Activated T-helper 1 cell treated with Interleukin-2 at 50 U/mL for 16 hours (primary cell): Measurements from ENCODE around the gene GDPD5.

ENCODE experiments used
- DNase-seq: peaks from one replicate; pipeline ENCODE4 v3.0.0-alpha.2; 2020; ENCODE audit warnings: low read depth

The GDPD5 gene

GRCh38 chr11:75445315-75445953 lies 80.3 kb downstream of the GDPD5 start:
- peak; percentile 50 for DNase-seq

DNA sequence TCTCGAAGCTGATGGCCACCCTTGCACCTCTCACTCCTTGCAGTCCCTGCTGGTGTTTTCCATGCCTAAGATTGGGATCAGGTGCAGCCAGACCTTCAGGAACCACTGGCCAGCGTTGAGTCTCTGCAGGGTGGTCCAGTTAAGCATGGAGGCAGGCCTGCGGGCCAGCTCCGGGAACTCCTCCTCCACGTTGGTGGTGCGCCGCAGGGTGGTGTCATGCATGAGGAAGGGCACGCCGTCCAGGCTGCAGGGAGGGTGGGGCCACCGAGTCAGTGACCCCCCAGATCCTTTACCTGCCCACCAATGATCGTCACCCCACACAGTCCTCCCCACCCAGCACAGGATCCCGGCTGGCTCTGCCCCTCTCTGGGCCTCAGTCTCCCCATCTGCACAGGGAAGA lies 82.7 kb downstream of the GDPD5 start:
- DNase-seq, result no peak

- DNase-seq, result no peak
These were observed 83.4 kb downstream of the GDPD5 start for GRCh38 chr11:75442161-75442885.

DNA sequence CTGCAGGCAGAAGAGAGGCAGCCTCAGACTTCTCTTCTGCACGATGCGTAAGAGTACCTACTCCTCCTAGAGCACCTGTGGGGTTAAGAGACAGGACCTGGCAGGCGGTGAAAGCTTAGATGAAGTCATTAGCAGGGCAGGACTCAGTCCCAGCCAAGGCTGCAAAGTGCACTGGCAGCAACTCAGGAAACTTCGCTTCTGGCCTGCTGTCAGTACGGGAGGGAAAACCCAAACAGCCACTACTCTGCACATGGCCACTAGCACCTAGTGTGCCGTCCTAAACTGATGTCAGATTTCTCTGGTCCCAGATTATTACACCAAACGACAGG lies 84.0 kb downstream of the GDPD5 start:
- no peak for DNase-seq

DNA sequence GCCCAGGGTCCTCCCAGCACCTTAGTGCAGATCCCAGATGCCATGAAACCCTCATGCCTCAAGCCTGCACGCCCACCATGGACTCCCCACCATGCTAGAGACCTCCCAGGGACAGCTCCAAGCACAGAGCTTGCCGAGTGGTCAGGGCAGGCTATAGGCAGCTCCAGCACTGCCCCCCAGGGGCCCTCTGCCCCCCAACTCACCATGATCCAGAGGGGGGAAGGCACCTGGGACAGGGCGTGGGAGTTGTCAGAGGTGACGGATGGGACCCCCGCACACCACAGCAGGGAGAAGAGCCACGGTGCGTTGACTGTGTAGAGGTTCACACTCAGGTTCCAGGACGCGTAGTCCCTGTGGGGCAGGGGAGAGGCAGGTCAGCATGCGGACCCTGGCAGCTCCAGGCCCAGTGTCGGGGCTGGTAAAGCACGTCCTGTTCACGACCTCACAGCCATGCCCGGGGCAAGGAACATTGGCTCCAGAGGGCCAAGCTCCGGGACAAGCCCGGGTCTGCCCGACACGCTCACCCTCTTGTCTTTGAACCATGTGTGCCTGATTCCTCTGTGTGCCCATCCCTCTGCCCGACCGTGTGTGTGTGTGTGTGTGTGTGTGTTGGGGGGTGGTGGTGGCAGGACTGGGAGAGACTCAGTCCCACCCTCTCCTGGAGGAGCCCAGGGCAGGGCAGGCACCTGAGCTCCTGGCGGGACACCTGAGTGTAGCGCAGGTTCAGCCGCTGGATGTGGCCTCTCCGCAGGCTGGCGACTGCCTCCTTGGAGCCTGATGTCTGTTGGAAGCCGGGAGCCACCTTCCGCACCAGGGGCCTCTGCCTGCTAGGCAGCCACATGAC lies 84.6 kb downstream of the GDPD5 start:
- no peak for DNase-seq

- no peak for DNase-seq
These were observed 86.1 kb downstream of the GDPD5 start for GRCh38 chr11:75439495-75440120.

- DNase-seq, result no peak
These were observed 86.7 kb downstream of the GDPD5 start for GRCh38 chr11:75439026-75439425.

GRCh38 chr11:75437966-75438659 lies 87.6 kb downstream of the GDPD5 start:
- no peak for DNase-seq

- no peak for DNase-seq
These were observed 88.9 kb downstream of the GDPD5 start for GRCh38 chr11:75436806-75437205.

- no peak for DNase-seq
These were observed 90.2 kb downstream of the GDPD5 start for GRCh38 chr11:75435571-75435925.

DNA sequence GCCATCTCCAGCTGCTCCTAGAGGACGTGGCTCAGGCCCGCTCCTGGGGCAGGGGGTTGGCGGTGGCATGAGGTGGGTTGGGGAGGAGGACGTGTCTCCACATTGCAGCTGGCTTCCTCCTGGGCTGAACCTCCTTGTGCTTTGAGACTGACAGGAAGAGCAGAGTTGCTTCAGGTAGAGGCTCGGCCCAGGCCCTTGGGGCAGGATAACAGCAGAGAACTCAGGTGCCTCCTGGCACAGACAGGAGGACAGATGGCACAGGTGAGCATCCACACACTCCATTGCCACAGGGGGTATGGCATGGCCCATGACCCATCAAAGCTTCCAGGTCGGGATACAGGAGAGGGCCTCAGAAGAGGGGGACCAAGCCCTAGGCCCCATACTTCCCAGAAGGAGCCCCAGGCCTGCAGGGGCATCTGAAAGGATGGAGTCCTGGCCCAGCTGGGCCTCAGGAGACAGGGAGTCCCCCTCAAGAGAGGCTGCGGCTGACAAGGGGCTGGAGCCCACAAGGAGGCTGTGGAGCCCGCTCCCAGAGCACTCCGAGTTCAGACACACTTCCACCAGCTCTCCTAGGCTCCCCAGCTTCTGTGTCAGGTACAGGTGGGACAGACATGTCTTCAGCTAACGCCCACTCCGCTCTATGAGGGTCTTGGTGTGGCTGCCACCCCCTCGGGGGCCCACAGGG lies 90.7 kb downstream of the GDPD5 start:
- DNase-seq, result no peak

GRCh38 chr11:75434051-75434450 lies 91.7 kb downstream of the GDPD5 start:
- no peak for DNase-seq

DNA sequence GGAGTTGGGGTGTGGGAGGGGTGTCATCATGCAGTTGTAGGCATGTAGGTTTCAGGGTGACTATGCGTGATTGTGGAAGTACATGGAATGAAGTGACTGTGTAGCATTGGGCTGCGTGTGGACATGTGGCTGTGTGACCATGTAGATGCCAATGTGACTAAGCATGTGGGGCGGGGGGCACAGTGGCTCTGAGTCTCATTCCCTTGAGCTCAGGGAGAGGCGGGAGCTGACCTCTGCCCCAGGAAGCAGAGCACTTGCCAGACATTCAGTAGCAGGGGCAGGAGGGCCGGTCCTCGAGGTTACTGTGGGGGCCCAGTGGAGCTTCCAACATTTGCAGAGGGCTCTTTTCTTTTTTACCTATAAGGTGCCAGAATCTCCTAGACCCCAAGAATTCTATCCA lies 92.3 kb downstream of the GDPD5 start:
- no peak for DNase-seq

- no peak for DNase-seq
These were observed 92.8 kb downstream of the GDPD5 start, which contains the start of gene KLHL35 for GRCh38 chr11:75432911-75433321. KLHL35 (minus strand) TSS chr11:75433203; CDS start chr11:75430629, 2,574 bp downstream.

- DNase-seq, result no peak
These were observed 93.9 kb downstream of the GDPD5 start for GRCh38 chr11:75431533-75432525.

GRCh38 chr11:75430714-75431532 lies 94.8 kb downstream of the GDPD5 start:
- DNase-seq, result no peak

DNA sequence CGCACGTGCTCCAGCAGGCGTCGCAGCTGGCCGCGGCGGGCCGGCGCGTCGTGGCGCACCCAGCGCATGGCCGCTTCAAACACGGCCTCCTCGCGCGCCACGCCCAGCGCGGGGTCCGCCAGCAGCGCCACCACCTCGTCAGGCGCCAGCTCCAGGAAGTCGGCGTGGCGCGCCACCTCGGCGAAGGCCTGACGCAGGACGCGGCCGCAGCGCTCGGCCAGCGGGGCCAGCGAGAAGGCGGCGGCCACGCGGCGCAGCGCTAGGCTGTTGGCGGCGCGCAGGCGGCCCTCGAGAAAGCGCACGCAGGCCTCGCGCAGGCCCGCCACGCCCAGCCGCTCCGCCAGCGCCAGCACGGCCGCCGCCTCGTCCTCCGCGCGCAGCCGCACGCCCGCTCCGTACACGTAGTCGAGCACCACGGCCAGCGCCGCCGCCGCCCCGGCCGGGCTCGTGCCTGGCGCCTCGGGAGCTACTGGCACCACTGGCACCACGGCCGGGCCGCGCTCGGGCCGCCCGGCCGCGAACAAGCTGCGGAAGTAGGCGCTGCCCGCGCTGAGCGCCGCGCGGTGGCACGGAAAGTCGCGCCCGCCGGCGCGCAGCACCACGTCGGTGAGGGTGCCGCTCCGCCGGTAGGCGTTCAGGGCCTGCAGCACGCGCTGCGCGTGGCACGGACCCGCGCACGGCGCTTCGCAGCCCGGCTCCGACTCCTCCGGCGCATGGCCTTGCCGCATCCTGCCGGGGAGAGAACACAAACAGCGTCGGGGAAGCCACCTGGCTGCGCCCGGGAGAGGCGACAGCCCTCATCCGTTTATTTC lies 95.6 kb downstream of the GDPD5 start:
- peak; percentile 40 for DNase-seq

GRCh38 chr11:75429641-75429901 lies 96.2 kb downstream of the GDPD5 start:
- DNase-seq, result no peak
